NK-92 (cell line): ENCODE data around the gene C2CD2L.
"Not testable (repeated sequence)": the region's sequence is repeated elsewhere in the genome, so short reads cannot be mapped to it uniquely, and the experiment has no call there.

Experiments used
- DNase-seq: peaks from one replicate; lab custom pipeline; 2025; ENCODE audit not compliant: unreplicated experiment; lab: John Stamatoyannopoulos, UW

C2CD2L gene

DNA sequence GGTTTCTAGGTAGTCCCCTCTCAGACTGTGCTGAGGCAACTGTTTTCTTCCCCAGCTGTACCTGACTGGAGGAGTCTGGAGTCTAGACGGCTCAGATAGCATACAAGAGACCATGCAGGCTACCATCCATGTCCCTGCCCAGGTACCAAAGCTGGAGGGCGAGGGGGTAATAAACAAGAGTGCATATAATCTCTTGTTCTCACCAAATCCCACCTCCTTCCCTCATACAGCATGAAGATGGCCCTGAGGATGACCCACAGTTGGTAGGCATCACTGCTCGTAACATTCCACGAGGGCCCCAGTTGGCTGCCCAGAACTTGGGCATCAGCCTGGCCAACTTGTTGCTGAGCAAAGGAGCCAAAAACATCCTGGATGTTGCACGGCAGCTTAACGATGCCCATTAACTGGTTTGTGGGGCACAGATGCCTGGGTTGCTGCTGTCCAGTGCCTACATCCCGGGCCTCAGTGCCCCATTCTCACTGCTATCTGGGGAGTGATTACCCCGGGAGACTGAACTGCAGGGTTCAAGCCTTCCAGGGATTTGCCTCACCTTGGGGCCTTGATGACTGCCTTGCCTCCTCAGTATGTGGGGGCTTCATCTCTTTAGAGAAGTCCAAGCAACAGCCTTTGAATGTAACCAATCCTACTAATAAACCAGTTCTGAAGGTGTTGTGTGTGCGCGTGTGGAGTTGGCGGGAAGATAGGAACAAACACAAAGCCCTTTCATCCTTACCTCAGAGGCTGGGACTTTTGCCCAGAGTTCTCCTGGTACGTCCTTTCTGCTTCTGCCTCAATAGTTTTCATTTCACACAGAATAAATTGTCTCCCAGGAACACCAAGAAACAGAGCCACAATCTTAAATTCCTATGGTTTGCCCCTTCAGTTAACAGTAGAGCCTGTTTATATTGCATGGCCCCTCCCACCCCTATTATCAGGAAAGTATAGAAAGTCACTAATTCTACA is 14.0 kb upstream of the C2CD2L start:
- no peak for DNase-seq

DNA sequence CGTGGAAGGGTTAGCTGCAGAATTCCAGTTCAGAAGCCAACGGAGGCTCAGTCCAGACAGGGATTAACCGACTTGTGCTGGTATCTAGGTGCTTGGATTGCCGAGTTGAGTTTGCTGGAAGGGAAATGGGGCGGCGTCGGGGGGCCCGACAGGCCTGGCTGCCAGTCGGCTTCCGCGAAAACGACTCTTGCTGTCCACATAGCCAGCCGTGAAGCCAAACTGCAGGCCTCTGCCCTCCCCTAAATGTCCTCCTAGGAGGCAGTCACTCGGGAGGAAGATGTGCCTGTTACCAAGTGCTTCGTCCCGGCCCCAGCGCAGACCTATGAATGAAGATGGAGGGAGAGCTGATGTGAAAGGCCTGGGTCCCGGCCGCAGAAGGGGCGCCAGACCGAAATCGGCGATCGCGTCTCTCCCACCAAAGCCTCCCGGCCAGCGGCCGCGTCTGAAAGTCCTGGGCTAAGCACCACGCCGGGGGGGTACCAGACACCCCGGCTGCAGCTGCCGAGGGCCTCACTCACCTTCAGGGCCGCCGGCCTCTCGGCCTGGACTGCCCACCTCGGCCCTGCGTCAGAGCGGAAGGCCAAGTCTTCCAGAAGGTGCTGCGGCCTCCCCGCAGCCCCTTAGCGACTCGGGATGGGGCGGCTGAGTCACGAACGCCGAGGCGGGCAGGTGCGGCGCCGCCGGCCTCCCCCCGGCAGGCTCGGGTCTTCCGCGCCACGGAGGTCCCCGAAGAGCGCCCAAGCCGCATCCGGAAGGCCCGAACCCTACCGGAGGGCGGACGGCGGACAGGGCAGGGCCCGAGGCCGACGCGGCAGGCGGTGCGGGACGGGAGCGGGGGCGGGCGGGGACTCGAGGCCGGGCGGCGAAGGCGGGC is 13.0 kb upstream of the C2CD2L start:
- no peak for DNase-seq

DNA sequence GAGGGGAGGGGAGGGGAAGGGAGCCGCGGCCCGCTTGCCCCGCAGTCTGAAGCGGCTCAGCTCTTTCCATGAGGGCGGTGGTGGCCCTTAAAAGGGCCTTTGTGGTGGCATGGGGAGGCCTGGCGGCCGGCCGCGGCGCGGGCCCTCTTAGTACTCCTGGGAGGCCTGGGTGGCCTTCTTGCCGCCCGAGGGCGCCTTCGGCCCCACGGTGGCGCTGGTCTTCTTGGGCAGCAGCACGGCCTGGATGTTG is 12.4 kb upstream of the C2CD2L start:
- no peak for DNase-seq

DNA sequence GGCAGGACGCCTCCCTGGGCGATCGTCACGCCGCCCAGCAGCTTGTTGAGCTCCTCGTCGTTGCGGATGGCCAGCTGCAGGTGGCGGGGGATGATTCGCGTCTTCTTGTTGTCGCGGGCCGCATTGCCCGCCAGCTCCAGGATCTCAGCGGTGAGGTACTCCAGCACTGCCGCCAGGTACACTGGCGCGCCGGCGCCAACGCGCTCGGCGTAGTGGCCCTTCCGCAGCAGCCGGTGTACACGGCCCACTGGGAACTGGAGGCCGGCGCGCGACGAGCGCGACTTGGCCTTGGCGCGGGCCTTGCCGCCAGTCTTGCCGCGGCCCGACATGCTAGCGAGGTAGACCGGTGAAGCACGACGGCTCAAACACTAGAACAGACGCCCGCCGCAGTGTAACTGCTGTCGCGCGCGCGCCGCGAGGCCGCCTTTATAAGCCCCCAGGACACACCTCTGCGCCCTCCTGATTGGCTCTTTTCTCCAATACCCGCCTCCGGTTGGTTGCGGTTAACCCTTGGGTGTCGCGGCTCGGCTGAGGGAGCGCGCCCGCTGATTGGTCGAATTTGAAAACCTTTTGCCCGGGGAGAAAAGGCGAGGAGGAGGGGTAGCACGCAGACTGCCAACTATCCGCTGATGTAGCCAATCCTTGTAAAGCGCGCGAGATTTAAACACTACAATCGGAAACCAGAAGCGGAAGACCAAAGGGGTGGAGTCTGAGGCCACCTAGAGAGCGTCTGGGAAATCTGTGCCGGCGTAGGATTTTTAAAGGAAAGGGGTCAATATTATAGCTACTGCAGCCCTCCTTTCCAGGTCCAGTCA is 11.9 kb upstream of the C2CD2L start:
- DNase-seq = peak; percentile 98

DNA sequence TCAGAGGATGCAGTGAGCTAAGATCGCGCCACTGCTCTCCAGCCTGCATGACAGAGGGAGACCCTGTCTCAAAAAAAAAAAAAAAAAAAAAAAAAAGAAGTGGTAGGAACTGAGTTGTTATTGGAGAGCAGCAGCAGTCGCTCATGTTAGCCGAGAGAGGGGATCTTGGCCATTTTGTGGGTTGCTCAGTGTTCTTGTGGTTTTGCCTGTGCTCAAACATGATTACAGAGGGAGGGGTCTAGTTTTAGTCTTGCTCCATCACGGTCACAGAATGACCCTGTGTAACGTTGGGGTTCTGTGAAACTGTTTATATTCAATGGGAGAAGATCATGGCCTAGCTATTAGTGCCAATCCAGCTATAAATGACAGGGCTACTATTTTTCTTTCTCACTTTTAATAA is 7.4 kb upstream of the C2CD2L start:
- DNase-seq = no peak

DNA sequence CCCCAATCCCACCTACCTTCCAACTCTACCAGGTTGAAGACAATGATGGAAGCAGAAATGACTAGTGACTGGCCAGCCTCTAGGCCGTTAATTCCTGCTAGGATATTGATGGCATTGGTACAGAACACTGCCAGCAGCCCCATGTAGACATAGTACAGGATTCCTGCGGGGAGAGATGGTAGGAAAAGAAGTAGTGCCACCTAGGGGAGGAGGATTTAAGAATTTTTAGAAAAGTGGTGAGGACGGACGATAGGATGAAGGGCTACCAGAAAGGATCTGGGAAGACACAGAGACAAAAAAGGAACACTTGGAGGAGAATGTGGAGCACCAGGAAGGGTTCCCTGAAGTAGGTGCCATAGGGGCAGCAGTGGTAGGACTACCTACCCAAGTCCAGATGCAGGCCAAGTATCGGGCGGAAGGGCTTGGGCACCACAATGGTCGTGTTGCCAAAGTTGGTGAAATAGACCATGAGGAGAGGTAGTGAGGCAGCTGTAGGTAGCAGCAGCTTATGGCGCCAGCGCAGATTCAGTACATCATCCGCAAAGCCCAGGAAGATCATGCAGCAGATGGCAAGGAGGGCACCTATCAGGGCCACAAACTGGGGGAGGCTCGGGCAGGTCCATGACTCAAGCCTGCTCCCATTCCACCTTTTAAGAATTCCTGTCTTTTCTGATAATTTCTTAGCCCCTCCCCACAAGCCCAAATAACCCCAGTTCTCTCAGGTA is 6.7 kb upstream of the C2CD2L start:
- no peak for DNase-seq

DNA sequence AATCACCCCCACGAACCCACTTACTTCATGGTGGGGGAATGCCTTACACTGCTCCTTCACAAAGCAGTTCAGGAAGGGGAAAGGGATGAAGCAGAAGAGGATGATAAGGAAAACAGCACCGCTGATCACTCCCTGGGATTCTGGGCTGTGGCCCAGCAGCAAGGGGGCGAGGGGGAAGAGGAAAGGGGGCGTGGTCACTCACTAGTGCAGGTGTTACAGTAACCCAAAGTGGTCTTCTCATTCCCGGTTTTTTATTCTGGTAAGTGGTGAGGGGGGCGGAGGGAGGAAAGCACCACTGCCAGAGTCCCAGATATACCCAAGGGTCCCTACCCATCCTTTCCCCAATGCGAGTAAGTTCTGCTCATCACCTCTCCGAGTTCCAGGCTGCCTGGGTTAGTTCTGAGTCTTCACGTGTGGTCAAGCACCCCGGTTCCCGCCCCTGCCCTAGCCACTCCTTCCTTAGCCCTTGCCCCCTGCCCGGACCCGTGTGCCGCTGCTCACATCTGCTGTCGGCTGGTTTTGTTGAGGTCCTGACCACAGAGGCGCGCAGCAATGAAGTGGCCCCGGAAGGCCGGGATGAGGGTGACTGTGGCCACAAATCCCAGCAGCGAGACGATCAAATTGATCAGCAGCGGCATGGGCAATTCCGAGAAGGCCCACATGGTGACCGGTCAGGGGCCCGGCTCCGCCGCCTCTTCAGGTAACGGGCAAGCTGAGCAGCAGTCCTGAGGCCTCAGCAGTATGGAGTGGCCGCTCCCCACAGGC is 6.0 kb upstream of the C2CD2L start:
- no peak for DNase-seq

DNA sequence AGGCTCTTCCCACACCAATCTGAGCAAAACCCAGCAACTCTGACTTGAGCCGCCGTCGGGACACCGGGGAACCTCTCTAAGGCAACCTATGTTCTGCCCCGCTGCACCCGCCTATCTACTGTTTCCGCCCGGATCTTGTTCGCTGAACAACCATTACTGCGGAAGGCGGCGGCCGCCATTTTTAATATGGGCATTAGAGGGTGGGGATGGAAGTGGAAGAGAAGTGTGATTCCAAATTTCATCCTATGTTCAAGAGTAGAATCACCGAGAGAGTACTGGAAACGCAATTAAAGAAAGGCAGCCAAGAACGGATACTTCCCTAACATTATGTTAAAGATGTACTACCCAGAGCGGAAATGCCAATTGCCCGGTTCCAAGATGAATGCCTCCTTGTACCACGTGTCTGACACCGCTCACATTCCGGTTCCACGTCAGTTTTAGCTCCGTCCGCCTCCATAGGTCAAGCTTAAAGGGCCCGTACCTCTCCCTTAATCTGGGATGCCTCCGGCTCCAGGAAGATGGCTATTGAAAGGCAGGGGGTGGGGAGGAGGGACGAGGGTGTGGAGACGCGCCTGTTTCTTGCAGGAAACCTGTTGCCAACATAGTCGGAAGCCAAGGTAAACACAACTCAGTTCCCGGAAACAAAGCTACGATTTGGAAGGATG is 5.3 kb upstream of the C2CD2L start, which contains the start of gene DPAGT1:
TSS of gene DPAGT1 (minus strand) at position 95 of the 665 bp plus-strand sequence. CDS start 198 bp downstream, outside the sequence.
- DNase-seq = no peak

DNA sequence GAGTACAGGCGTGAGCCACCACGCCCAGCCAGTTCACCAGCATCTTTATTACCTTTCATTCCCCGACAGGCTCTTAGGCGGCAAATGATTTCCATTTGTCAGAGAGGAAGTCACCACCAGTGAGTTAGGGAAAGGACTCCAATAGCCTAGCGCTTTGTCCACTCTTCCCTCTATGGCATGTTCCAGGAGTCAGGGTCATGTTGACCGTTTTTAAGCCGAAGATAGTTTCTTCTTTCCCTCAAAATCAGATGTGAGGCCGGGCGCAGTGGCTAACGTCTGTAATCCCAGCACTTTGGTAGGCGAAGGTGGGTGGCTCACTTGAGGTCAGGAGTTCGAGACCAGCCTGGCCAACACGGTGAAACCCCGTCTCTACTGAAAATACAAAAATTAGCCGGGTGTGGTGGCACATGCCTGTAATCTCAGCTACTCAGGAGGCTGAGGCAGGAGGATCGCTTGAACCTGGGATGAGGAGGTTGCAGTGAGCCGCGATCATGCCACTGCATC is 3.9 kb upstream of the C2CD2L start:
- not testable (repeated sequence) for DNase-seq

DNA sequence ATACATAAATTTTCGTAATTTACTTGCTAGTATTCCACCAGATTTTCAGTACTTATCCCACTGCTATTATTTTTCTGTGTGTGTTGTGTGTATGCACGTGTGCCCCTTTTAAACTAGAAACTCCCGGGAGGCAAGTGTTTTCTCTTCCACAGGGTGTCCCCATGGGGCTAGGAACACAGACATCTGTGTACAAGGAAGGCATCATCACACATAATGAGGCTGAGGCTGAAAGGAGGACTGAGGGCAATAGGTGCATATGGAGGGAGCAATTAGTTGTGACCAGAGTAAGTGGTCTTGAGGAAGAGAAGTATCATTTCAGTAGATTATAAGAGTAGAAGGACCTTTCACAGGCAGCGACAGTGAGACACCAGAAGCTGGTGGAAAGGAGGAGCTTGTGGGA is 3.4 kb upstream of the C2CD2L start:
- DNase-seq = no peak

DNA sequence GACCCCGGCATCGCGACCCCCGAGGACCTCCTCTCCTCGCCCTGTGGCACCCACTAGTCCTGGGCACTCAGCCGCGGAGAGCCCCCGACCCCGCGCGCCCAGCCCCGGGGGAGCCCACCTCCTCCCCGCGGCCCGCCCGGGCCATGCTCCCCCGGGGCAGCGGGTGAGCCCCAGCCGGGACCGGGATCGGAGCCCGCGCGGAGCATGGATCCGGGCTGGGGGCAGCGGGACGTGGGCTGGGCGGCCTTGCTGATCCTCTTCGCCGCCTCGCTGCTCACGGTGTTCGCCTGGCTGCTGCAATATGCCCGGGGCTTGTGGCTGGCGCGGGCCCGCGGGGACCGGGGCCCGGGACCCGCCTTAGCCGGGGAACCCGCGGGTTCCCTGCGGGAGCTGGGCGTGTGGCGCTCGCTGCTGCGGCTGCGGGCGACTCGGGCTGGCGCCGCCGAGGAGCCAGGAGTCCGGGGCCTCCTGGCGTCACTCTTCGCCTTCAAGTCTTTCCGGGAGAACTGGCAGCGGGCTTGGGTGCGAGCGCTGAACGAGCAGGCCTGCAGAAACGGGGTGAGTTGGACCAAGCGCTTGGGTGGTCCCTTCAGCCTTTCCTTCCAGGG is 498 bp downstream of the C2CD2L start:
- no peak for DNase-seq

DNA sequence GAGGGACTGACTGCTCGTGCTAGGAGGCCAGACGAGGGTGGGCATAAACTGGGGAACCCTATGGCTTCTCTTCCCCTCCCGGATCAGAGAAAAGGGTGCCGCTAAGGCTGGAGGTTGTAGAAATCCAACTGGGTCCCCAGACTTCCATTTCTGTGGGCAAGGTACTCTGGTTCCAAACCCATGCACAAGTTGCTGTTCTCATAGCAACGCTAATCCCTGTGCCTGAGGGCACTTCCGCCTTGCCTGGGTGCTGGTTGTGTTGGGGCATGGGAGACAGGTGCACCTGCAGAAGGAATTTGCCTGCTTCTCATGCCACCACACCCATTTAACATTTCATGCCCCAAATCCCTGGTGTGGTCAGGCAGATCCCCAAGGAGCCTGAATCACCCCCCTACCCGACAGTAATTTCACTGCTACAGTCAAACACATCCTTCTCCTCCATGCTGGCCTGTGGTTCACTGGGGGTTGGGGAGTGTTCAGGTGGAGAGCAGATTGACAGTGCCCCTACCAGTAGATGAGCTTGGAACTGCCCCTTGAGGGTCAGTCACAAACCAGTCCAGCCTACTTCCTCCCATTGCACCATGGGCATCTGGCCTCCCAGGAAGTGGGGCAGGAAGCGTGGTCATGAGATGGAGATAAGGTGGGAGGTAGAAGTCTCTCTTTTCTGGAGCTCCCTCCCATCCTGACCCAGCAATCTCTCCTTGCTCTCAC is 1.2 kb downstream of the C2CD2L start:
- no peak for DNase-seq

DNA sequence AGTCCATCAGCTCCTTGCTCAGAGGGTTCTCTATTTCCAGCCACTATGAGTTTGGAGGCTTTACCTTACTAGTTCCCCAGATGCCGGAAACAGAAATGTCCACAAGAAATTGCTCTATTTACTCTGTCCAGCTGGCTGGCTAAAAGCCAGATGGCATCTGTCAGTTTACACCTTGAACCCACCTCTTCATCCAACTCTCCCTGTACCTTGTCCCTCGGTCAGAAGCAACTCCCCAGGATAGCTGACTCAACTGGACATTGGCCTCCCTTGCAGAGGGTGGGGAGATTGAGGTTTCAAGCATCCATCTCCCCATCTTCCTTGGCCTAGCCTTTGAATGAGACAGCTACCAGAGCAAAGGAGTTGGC is 1.7 kb downstream of the C2CD2L start:
- no peak for DNase-seq

DNA sequence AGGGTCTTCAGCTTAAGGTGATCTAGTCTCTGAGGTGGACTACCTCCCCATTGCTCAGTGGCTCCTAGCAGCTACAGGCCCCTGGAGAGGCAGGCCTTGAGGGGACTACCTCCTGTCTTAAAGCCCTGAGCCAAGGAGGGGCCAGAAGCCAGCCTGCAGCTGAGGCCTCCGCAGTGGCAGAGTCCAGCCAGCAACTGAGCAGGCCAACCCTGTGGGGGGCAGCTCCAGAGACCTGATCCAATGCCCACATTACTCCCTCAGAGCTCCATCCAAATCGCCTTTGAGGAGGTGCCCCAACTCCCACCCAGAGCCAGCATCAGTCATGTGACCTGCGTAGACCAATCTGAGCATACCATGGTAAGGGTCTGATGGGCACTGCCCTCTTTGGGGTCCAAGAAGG is 2.7 kb downstream of the C2CD2L start:
- no peak for DNase-seq

DNA sequence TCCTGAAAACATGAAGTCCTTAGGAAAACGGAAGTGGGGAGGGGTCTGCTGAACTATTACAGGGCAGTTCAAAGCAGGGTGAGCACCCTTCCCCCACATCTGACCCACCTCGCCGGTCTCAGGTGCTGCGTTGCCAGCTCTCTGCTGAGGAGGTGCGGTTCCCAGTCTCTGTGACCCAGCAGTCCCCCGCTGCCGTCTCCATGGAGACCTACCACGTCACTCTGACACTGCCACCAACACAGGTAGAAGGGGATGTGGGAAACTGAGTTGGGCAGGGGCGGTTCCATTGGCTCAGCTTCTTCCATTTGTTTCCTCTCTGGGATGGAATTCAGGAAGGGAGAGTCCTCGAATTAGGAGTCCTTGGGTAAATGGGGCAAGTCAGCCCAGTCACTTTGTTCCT is 3.3 kb downstream of the C2CD2L start:
- DNase-seq = no peak

DNA sequence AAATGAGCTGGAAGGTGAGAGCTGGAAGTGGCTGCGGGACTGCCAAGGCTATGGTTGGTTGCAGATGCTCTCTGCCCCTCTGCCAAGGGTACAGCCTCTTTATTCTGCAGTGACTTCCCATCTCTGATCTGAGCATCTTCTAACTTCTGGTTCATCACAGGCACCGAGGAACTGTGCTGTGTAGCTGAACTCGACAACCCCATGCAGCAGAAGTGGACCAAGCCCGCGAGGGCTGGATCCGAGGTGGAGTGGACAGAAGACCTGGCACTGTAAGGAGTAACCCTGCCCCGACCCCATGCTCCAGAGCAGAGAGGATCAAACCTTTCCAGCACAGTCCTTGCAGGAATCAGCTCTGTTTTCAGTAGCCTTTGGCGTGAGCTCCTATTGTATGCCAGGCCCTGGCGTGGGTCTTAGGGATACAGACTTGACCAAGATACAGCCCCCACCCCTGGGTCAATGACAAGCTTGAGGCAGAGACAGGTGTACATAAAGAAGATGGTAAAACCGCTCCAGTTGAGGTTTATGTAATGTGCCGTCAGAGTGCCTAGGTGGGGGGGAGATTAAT is 4.3 kb downstream of the C2CD2L start:
- DNase-seq = no peak

DNA sequence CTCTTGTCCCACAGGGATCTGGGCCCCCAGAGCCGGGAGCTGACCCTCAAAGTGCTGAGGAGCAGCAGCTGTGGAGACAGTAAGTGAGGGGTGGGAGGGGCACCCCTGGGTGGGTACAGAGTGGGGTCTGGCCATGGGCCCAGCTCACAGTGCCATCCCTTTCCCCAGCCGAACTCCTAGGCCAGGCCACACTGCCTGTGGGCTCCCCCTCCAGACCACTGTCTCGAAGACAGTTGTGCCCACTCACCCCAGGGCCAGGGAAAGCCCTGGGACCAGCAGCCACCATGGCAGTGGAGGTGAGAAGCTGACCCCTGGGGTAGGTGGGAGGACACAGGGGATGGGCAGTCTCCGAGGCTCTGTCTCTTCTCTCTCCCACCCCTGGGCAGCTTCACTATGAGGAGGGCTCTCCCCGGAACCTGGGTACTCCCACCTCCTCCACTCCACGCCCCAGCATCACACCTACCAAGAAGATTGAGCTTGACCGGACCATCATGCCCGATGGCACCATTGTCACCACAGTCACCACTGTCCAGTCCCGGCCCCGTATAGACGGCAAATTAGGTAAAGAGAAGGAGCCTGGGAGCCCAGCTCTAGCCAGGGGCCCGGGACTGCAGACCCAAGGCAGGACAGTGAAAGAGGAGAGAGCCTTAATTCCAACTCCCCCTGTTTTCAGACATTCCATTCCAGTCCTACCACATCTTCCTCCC is 5.3 kb downstream of the C2CD2L start:
- no peak for DNase-seq
